Neural progenitor cell (in vitro differentiated cells): ENCODE results near the gene RTRAF. TPM values are rescaled to one million over a fixed set of nuclear protein-coding genes. Genes with fewer than 3 reads are reported as not detected.

Experiments
- DNase-seq: peaks from one replicate; pipeline ENCODE4 v3.0.0-alpha.2; 2016; ENCODE audit warnings: low spot score
- H2AFZ ChIP-seq: fragments of 200-600 bp; sonication (generic); replicated peaks from 2 replicates; pipeline ENCODE4 v1.6.1; 2016; ENCODE audit warnings: antibody characterized with exemption
- H3F3A ChIP-seq: fragments of 200-600 bp; sonication (generic); 2 replicates; pipeline ENCODE4 v1.6.1; 2016; ENCODE audit warnings: antibody characterized with exemption, low read depth
- H3K27ac ChIP-seq: fragments of 200-600 bp; sonication (generic); 2 replicates; pipeline ENCODE4 v1.5.1; 2016; ENCODE audit warnings: mild to moderate bottlenecking
- H3K27me3 ChIP-seq: fragments of 200-600 bp; sonication (generic); 2 replicates; pipeline ENCODE4 v1.6.1; 2016; ENCODE audit warnings: mild to moderate bottlenecking, moderate library complexity
- H3K36me3 ChIP-seq: fragments of 200-600 bp; sonication (generic); 2 replicates; pipeline ENCODE4 v1.5.1; 2016
- H3K4me1 ChIP-seq: fragments of 200-600 bp; sonication (generic); 2 replicates; pipeline ENCODE4 v1.6.1; 2016; ENCODE audit warnings: mixed run types
- H3K4me2 ChIP-seq: fragments of 200-600 bp; sonication (generic); 2 replicates; pipeline ENCODE4 v1.6.1; 2016
- H3K4me3 ChIP-seq: fragments of 200-600 bp; sonication (generic); 2 replicates; pipeline ENCODE4 v1.5.1; 2016
- H3K79me2 ChIP-seq: fragments of 200-600 bp; sonication (generic); 2 replicates; pipeline ENCODE4 v1.6.1; 2016; ENCODE audit warnings: low read depth
- H3K9ac ChIP-seq: fragments of 200-600 bp; sonication (generic); 2 replicates; pipeline ENCODE4 v1.6.1; 2016
- H3K9me3 ChIP-seq: fragments of 200-600 bp; sonication (generic); 2 replicates; pipeline ENCODE4 v1.5.1; 2016; ENCODE audit warnings: low read depth
- H4K20me1 ChIP-seq: fragments of 200-600 bp; sonication (generic); 2 replicates; pipeline ENCODE4 v1.6.1; 2016; ENCODE audit warnings: low read depth
- H3K27ac Mint-ChIP-seq: 3 replicates; pipeline ENCODE4 v1.8.0; 2021; ENCODE audit warnings: mixed read lengths
- H3K27me3 Mint-ChIP-seq: 2 replicates; pipeline ENCODE4 v1.8.0; 2022; ENCODE audit warnings: low read depth, mild to moderate bottlenecking, inconsistent platforms, moderate library complexity, mixed read lengths; ENCODE audit not compliant: insufficient read depth
- H3K36me3 Mint-ChIP-seq: 3 replicates; pipeline ENCODE4 v1.8.0; 2021; ENCODE audit warnings: mixed read lengths
- H3K4me1 Mint-ChIP-seq: 3 replicates; pipeline ENCODE4 v1.8.0; 2021; ENCODE audit warnings: mixed read lengths
- H3K4me3 Mint-ChIP-seq: 3 replicates; pipeline ENCODE4 v1.8.0; 2021; ENCODE audit warnings: mild to moderate bottlenecking, moderate library complexity, mixed read lengths
- H3K9me3 Mint-ChIP-seq: 3 replicates; pipeline ENCODE4 v1.8.0; 2020; ENCODE audit warnings: mixed read lengths
- CTCF ChIP-seq: fragments of 200-600 bp; sonication (generic); IDR thresholded peaks from 2 replicates; pipeline ENCODE4 v1.5.1; 2017; ENCODE audit warnings: antibody characterized with exemption, mild to moderate bottlenecking
- EZH2 ChIP-seq: fragments of 200-600 bp; sonication (generic); IDR thresholded peaks from 2 replicates; pipeline ENCODE4 v1.6.1; 2017; ENCODE audit warnings: antibody characterized with exemption, mild to moderate bottlenecking, moderate library complexity
- EZH2phosphoT487 ChIP-seq: fragments of 200-600 bp; sonication (generic); IDR thresholded peaks from 2 replicates; pipeline ENCODE4 v1.6.1; 2017; ENCODE audit warnings: antibody characterized with exemption
- total RNA-seq: library from RNA; depleted of rRNA; stranded (reverse); fragments of >200 nt; gene quantifications from 2 replicates; pipeline ENCODE4 v1.2.3, GENCODE V29; 2015; ENCODE audit warnings: low replicate concordance

The RTRAF gene
- 149 and 414 TPM in 2 replicates for total RNA-seq

DNA sequence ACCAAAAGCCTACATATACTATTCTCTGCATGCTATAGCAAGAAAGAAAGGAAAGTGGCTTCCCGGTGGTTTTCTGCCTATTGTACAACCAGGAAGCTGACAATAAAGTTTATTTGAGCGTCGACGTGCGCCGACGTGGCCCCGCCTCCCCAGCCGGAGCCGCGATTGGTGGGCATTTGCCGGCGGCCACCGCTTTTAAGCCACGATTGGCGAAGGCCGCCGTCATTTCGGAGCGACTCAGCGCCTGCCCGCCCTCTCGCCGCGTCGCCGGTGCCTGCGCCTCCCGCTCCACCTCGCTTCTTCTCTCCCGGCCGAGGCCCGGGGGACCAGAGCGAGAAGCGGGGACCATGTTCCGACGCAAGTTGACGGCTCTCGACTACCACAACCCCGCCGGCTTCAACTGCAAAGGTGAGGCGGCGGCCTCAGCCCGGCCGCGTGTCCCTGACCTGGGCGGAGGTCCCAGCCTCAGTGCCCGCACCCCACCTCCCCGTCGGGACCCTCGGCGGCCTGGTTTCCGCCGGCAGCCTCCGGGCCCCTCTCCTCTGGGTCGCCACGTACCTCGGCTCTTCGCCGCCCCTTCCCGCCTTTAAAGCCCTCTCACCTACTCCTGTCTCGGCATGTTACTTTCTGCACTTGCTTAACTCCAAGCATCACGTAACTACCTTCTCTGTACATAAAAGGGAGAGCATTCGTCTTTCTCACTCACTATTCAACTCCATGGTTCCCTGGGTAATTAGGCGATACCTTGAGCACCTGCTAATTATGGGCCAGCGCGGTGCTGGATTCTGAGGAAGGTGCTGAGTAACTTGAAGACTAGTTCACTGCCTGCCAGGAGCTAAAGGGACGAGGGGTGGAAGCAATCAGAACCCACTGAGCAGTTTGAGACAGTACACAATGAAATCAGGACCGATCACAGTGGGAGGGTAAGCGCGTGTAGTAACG lies at the start of gene RTRAF:
Gene RTRAF (plus strand): TSS at position 254 of the 942 bp plus-strand sequence. CDS start 94 bp downstream, at position 348.
- DNase-seq = peak; percentile 94
- Mint-ChIP-seq H3K4me3 (peak within 1 kb of the TSS; percentile 99), H3K27me3 (no peaks in the 10 kb centered on the region), H3K4me1 (peaks cover 12% of the 10 kb centered on the region), H3K36me3 (peaks cover 5% of the 10 kb centered on the region), H3K27ac (peak within 1 kb of the TSS; percentile 89), H3K9me3 (no peaks in the 10 kb centered on the region)
- Histone ChIP-seq H3F3A (peaks cover 15% of the 10 kb centered on the region), H3K9ac (peak within 1 kb of the TSS; percentile 93), H3K79me2 (peaks cover 52% of the 10 kb centered on the region), H3K27me3 (no peaks in the 10 kb centered on the region), H2AFZ (peak within 1 kb of the TSS; percentile 89), H3K4me2 (peak within 1 kb of the TSS; percentile 84), H3K27ac (peak within 1 kb of the TSS; percentile 35), H3K4me3 (peak within 1 kb of the TSS; percentile 93), H3K4me1 (peaks cover 12% of the 10 kb centered on the region), H3K9me3 (no peaks in the 10 kb centered on the region), H3K36me3 (peaks cover 25% of the 10 kb centered on the region), H4K20me1 (peaks cover 26% of the 10 kb centered on the region)
- TF ChIP-seq EZH2 (peak; percentile 14), EZH2phosphoT487 (no peak), CTCF (no peak)

DNA sequence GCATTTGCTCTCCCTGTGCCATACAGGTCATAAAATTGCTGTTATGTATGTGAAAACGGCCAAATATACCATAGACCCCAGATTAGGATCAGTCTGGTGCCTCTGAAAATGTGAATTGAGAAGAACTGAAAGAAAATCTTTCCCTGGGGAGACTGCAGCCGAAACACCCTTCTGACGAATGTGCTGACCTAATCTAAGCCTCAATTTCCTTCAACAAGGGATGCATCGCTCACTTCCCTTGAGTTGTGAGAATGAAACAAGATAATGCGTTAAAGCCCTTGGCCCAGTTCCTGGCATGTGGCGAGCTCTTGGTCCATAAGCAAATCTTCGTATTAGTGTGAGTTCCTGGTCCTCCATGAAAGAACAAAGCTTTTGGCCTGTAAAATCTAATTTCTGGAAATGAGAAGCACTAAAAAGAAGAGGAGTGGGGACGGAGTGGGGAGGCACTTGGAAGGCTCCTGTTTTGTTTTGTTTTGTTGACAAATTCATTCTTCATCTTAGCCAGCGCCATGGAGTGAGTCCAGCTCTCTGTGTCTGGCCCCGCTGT lies 49.5 kb upstream of the RTRAF start:
- no peaks in the 10 kb centered on the region for H3K9me3 Mint-ChIP-seq
- Histone ChIP-seq H3K9ac (no peak overlapping the region), H3K27me3 (no peaks in the 10 kb centered on the region), H3K36me3 (no peaks in the 10 kb centered on the region), H3K9me3 (no peaks in the 10 kb centered on the region), H3K4me3 (no peak overlapping the region), H3K27ac (no peak overlapping the region), H3K79me2 (no peaks in the 10 kb centered on the region), H3K4me1 (no peaks in the 10 kb centered on the region), H3K4me2 (no peak overlapping the region), H2AFZ (no peak overlapping the region), H3F3A (no peaks in the 10 kb centered on the region), H4K20me1 (no peaks in the 10 kb centered on the region)
- peaks cover 4% of the 10 kb centered on the region for H3K36me3 Mint-ChIP-seq
- TF ChIP-seq CTCF (no peak), EZH2 (no peak), EZH2phosphoT487 (no peak)
- H3K27ac Mint-ChIP-seq = peak overlapping the region; percentile 53
- peaks cover under 1% of the 10 kb centered on the region for H3K27me3 Mint-ChIP-seq
- DNase-seq = no peak
- no peak overlapping the region for H3K4me3 Mint-ChIP-seq
- peaks cover 23% of the 10 kb centered on the region for H3K4me1 Mint-ChIP-seq

DNA sequence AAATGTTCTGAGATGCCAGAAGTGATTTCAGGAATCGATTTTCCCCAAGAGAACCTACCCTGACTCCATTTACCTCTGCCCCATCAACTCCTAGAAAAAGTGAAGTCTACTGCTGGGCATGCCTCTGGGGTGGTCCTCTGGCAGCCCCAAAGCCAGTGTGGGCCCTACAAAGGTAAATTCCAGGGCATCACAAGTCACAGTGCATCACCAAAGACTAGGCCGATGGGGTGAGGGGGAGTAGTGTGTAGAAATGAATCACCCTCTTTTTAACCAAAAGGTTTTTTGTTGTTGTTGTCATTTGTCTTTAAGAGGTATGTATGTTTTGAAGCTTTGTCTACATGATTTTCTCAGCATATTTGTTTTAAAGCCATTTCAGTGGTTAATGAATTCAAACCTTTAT lies 46.4 kb upstream of the RTRAF start:
- H2AFZ ChIP-seq = no peak overlapping the region
- H3K27ac Mint-ChIP-seq = no peak overlapping the region
- no peak overlapping the region for H3K9ac ChIP-seq
- H3K4me1 Mint-ChIP-seq = peaks cover 21% of the 10 kb centered on the region
- H3K36me3 Mint-ChIP-seq = peaks cover 11% of the 10 kb centered on the region
- H3K36me3 ChIP-seq = no peaks in the 10 kb centered on the region
- no peaks in the 10 kb centered on the region for H3K4me1 ChIP-seq
- peaks cover 2% of the 10 kb centered on the region for H3K27me3 Mint-ChIP-seq
- H4K20me1 ChIP-seq = no peaks in the 10 kb centered on the region
- no peak overlapping the region for H3K4me2 ChIP-seq
- peaks cover 18% of the 10 kb centered on the region for H3K9me3 Mint-ChIP-seq
- no peaks in the 10 kb centered on the region for H3K9me3 ChIP-seq
- H3K4me3 ChIP-seq = no peak overlapping the region
- H3K79me2 ChIP-seq = no peaks in the 10 kb centered on the region
- H3K27me3 ChIP-seq = no peaks in the 10 kb centered on the region
- H3K4me3 Mint-ChIP-seq = no peak overlapping the region
- no peak overlapping the region for H3K27ac ChIP-seq
- TF ChIP-seq EZH2 (no peak), EZH2phosphoT487 (no peak), CTCF (no peak)
- no peaks in the 10 kb centered on the region for H3F3A ChIP-seq
- DNase-seq = no peak
